NCI-H748 (cell line): Measurements from ENCODE around the gene UFM1.
A peak's percentile ranks its signal among the peaks of the same experiment; 100 is the strongest.
"Not testable (repeated sequence)": the region's sequence is repeated elsewhere in the genome, so short reads cannot be mapped to it uniquely, and the experiment has no call there.

Source experiments
- DNase-seq: peaks from one replicate; lab custom pipeline; 2025; ENCODE audit not compliant: unreplicated experiment; lab: John Stamatoyannopoulos, UW

UFM1 gene

DNA sequence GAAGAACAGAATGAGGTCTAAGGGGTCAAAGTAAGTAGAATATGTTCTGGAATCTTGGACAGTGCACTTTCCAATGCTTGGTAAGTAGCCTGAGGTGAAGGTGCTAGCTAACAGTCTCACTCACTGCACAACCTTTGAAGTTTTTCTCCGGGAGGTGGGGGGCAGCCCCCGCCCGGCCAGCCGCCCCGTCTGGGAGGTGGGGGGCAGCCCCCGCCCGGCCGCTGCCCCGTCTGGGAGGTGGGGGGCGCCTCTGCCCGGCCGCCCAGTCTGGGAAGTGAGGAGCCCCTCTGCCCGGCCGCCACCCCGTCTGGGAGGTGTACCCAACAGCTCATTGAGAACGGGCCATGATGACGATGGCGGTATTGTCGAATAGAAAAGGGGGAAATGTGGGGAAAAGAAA lies 14.1 kb downstream of the UFM1 start:
- not testable (repeated sequence) for DNase-seq

DNA sequence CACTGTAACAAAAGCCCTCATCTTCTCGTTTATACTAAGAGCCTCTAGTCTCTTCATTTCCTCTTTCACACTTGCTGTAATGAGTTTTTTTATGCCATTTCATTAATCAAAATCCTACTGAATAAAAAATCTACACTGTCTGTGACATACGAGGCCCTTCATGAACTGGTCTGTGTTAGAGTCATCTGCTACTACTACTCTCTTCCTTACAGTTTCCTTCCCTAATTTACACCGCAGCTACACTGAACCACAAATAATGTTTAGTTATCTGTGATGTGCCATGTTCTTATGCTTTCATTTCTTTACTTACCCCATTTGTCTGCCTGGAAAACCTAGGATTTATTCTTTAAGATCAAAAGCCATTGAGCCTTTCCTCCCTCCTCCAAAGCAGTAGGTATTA lies 16.0 kb downstream of the UFM1 start:
- no peak for DNase-seq

DNA sequence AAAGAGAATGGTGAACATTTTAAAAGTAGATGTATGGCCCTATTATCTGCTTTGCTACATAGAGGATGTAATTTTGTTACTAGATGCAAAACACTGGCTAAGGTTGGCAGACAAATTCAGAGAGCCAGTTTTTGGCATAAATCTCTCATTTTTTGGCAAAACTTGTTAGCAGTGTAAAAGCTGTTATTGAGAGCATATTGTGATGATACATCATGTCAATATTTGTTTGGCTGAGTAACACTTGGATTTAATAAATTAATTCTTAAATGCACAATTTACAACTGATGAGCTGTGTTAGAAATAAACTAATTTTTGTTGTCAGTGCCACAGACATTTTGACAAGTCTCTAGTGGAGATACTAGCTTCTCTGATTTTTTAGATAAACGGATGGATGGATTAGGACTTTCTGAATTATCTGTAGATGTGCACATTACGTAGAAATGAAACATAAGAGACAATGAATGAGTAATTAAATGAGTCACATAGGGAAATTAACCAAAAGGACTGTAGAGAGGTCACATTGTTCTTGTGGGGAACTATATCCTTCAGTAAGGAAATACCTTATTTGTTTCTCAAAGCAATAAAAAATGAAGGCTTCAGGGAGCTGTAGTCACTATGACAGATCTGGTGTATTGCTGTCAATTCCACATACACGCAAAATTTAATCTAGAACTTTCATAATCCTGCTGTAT lies 17.4 kb downstream of the UFM1 start:
- DNase-seq, result no peak

DNA sequence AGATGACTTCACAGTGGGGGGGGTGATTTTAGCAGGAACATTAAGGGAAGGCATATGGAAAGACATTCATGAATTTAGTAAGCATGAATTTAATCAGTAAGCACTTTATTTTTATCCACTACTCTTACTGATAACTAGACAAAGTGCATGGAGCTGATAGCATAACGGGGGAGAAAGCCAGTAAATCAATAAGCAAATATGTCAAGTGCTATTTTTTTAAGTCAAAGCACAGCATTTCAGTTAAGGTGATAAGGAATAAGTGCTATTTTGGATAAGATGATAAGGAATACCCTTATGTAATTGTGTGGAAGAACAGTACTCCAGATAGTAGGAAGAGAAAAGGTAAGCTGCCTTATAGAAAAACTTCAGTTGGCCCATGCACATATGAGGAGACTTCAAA lies 19.4 kb downstream of the UFM1 start:
- DNase-seq, result no peak

DNA sequence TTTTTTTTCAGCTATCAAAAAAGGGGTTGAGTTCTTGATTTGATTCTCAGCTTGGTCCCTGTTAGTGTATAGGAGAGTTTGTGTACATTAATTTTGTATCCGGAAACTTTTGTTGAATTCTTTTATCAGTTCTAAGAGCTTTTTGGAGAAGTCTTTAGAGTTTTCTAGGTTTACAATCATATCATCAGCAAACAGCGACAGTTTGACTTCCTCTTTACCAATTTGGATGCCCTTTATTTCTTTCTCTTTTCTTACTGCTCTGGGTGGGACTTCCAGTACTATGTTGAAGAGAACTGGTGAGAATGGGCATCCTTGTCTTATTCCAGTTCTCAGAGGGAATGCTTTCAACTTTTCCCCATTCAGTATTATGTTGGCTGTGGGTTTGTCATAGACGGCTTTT lies 20.4 kb downstream of the UFM1 start:
- not testable (repeated sequence) for DNase-seq

GRCh38 chr13:38372820-38373383 lies 23.3 kb downstream of the UFM1 start:
- no peak for DNase-seq

DNA sequence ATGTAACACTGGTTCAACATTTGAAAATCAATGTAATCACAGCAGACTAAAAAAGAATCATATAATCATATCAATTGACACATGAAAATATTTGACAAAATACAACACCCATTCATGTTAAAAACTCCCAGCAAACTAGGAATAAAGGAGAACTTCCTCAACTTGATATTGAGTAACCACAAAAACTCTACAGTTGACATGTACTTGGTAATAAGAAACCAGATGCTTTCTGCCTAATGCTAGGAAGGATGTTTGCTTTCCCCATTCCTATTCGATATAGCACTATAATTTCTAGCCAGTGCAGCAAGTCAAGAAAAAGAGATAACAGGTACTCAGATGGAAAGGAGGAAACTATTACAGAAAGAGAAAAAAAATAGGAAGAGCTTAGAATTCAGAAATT lies 26.9 kb downstream of the UFM1 start:
- DNase-seq, result no peak

GRCh38 chr13:38381890-38382289 lies 32.2 kb downstream of the UFM1 start:
- no peak for DNase-seq

DNA sequence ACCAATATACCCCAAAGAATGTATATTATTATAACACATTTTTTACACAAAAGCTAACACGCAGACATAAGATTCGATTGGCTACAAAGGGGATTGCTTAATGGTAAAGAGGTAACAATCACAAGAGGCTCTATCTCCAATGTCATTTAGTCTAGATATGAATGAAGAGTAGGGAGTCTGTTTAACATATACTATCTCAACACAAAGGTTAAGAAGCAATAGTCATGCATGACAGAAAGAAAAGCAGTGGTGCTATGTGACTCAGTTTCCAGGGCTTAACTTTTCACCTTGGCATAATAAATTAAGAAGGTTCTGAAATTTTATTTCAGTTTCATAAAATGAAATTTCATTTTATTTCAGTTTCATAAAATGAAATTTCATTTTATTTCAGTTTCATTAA lies 33.3 kb downstream of the UFM1 start:
- no peak for DNase-seq

- DNase-seq, result no peak
Observed at GRCh38 chr13:38384171-38384570, 34.5 kb downstream of the UFM1 start.

DNA sequence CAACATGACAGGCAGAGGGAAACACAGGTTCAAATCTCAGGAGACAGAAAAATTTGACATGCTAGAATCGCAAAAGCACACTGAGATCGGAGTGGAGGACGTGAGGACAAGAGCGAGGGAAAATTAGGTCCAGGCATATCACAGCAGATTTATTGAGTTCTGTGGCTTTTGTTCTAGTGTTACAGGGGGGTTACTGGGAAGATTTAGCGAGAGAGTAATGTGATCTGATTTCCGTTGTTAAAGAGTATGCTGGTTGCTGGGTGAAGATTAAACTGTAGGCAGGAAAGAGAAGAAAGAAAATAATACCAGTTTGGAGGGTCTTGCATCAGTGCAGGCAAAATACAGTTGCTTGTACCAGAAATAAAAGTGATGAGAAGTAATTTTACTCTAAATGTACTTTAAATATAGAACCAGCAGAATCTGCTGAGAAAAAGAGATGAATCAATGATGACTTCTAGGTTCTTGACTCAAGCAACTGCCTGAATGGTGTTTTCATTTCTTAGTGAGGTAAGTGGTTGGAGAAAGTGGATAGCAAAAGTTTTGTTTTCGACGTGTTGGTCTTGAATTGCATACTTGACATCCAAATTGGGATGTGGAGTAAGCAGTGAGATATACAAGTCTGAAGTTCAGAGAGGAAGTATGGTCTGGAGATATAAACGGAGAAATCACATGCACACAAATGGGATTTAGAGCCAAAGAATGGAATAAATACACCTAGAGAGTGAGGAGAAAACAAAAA lies 35.7 kb downstream of the UFM1 start:
- DNase-seq, result no peak

DNA sequence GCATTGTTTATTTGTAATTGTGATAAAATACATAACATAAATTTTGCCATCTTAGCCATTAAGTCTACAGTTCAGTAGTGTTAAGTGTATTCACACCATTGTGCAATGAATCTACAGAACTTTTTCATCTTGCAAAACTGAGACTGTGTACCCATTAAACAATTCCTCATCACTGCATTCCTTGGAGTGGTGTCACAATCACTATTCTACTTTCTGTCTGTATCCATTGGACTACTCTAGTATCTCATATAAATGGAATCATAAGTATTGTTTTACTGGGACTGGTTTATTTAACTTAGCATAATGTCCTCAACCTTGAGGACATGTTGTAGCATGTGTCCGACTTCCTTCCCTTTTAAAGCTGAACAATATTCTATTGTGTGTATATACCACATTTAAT lies 36.8 kb downstream of the UFM1 start:
- DNase-seq, result no peak

DNA sequence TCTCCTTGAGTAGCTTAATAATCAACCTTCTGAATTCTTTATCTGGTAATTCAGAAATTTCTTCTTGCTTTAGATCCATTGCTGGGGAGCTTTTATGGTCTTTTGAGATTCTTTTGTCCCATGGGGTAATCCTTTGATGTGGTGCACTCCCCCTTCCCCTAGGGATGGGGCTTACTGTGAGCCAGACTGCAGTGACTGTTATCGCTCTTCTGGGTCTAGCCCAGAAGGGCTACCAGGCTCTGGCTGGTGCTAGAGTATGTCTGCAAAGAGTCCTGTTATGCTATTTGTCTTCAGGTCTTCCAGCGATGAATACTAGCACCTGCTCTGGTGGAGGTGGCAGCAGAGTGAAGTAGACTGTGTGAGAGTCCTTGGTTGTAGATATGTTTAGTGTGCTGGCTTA lies 41.7 kb downstream of the UFM1 start:
- no peak for DNase-seq

GRCh38 chr13:38394777-38395496 lies 45.3 kb downstream of the UFM1 start:
- peak; percentile 64 for DNase-seq

GRCh38 chr13:38395497-38395788 lies 45.8 kb downstream of the UFM1 start:
- no peak for DNase-seq

DNA sequence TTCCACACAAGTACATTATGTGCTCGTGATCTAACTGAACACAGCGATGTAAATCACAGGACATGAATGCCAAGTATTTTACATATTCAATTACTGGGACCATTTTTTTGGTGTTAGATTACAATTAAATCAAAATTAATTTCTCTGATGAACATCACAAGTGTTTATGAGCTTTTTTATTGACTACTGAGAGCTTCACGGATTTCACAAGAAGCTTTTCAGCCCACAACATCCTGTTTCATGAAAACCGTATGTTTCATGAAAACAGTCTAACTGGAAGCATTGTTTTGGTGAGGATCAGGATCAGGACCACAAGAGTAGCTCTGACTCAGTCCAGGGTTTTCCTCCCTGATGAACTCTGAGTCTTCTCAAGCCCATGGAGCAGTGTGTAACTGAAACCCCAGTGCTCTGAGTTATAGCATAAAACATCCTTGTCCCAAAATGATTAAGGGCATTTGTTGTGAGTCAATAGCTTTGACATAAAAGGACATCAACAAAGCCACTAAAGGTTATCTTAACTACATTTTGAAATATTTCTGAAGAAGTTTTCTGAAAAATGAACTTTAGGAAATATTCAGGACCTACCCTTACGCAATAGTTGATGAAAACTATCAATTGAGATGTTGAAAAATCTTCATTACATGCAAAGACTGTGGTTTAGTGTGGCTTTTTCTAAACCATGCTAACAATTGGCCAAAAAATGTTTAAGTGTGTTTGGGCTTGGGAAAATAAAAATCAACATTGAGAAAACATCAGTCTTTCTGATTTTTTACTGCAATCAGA lies 49.3 kb downstream of the UFM1 start:
- DNase-seq, result no peak

DNA sequence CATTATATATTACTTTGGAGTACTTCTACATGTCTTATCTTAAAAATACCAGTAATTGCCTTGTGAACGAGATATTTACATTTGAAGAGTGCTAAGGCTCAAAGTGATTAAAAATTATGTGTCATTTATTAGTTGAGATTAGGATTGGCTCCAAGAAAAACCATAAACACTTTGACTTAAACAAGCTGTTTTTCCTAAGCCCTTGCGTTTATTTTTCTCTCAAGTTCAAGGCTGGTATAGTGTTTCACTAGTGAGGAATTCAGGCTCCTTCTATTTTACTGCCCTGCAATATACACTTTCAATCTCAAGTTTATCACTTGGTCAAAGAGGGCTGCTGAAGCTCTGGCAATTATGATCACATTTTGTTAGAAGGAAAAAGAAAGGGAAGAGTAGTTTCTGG lies 49.9 kb downstream of the UFM1 start:
- DNase-seq, result no peak

DNA sequence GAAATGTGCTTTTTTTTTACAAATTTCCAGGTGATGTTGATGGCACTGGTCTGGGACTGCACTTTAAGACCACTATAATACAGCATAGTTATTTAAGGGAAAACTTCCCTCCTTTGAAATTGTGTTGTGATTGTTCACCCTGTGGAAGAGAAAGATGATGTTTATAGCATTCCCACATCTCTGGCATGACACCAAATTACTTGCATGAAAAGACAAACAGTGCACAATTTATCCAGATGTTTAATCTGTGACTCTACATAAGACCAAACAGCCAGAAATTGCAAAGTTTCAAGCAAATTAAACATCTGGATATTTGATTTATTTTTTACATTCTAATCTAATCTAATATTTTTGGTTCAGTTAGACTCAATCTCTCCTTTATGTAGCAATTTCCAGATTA lies 51.6 kb downstream of the UFM1 start:
- DNase-seq, result no peak

DNA sequence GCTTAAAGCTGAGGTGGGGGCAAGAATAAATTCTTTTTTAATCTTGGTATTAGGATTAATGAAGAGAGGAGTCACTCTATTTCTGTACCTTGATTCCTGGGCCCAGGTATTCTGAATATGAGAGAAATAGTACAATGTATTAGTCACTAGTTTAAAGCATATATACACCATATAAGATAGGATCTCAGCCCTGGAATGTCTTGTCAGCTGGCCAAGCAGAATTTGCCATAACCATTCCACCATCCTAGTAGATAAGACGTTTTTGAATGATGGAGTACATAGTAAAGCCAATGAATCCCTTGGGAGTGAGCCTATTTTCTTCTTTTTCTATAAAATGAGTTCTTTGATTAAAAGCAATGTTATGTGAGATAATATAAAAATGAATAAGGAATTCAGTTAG lies 55.6 kb downstream of the UFM1 start:
- DNase-seq, result no peak

DNA sequence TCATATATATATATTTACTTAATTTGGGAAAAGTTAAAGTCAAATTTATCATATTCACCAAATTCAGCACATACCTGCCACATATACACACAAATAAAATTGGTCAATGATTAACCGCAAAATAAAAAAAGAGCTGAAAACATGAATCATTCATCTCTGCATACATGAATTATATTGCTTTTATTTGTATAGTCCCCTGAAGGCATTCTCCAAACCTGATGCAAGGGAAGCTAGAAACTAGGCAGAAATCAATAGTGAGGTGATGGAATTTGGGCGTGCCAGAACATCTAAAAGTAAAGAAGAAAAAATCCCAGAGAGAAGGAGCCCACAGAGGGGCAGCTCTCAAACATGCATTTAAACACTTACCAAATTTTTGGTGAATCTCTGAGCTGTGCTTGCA lies 60.1 kb downstream of the UFM1 start:
- DNase-seq, result no peak

DNA sequence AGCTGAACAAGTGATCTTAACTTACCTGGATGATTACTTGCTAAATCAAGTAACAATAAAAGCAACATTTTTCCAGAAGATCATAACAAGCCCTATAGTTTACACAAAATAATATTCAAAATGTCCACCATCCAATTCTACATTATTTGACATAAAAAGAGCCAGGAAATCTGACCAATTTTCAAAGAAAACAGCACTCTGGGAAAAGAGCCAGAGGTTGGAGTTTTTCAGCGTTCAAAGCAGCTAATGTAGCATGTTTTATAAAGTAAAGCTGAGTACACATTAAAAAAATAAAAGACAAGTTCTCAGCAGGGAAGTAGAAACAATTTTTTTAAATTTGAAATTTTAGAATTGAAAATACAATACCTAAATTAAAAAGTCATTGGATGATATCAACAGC lies 62.6 kb downstream of the UFM1 start:
- DNase-seq, result no peak
